ENCODE data around the gene ARAP1.

ARAP1 gene

DNA sequence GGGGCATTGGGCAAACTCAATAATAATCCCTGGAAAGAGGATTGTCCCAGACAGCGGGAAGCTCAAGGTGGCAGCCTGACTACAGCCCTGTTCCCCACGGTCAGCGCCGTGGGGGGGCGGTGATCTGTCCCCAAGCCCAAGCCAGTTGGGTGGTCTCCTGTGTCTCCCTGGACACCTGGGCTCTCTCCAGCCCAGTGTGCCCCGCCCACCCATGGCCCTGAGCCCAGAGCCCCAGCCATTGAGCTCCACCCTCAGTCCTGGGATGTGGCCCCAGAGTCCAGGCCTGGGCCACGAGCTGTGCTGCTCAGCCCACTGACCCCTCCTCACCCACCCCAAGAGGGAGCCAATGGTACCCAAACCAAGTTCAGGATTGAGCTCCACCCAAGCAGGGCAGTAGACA lies 50.1 kb downstream of the ARAP1 start:
- no peak for DNase-seq

DNA sequence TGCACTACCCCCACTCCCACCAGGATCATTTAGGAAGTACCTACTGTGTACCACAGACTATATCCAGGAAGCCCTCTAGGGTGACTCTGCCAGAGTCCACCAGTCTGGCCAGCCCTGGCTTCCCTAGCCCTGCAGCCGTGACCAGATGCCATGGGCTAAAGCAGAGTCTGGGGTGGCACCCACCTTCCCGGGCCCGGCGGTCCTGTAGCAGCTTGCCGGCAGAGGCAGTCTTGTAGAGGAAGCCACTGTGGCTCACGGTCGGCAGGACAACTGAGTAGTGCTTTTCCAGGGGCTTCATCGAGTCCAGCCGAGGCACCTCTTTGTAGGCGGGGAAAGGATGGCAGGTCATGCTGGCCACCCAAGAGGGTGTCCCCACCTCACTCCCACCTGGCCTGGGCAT lies 50.7 kb downstream of the ARAP1 start:
- DNase-seq: no peak

GRCh38 chr11:72700146-72700545 lies 52.1 kb downstream of the ARAP1 start:
- no peak for DNase-seq

- no peak for DNase-seq
Measured at GRCh38 chr11:72697814-72698213, 54.4 kb downstream of the ARAP1 start.

DNA sequence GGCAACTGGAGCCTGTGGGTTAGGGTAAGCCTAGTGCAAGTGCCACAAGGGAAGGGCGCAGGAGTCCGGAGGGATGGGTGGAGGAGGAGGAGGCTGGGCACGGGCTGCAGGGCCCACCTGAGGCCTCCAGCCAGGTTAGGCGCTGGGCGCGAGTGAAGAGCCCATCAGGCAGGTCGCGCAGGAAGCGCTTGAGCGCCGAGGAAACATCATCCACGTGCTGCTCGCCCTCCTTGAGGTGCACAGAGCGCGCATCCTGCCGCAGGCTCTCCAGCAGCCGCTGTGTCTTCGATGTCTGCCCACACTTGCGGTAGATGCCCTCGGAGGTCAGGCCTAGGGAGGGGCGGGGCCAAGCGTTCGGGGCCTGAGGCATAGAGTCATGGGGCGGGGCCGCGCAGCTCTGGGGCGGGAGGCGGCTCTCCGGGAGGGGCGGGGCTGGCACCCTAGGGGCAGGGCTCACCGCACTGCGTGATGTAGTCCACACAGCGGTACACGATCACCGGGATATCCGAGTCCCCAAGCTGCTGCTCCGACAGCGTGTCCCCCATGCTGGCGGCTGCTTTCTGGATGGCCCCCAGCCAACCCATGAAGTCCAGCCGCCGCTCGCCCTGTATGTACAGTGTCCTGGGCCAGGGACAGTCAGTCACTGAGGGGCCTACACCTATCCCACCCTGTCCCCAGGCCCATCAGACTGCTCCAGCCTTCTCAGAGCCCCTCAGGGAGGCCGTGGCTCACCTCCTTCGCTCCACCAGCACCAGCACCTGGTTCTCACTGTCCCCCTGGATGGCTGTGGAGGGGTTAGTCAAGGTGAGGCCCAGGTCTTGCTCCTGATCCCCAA lies 55.1 kb downstream of the ARAP1 start:
- no peak for DNase-seq

GRCh38 chr11:72695354-72695753 lies 56.9 kb downstream of the ARAP1 start:
- no peak for DNase-seq

DNA sequence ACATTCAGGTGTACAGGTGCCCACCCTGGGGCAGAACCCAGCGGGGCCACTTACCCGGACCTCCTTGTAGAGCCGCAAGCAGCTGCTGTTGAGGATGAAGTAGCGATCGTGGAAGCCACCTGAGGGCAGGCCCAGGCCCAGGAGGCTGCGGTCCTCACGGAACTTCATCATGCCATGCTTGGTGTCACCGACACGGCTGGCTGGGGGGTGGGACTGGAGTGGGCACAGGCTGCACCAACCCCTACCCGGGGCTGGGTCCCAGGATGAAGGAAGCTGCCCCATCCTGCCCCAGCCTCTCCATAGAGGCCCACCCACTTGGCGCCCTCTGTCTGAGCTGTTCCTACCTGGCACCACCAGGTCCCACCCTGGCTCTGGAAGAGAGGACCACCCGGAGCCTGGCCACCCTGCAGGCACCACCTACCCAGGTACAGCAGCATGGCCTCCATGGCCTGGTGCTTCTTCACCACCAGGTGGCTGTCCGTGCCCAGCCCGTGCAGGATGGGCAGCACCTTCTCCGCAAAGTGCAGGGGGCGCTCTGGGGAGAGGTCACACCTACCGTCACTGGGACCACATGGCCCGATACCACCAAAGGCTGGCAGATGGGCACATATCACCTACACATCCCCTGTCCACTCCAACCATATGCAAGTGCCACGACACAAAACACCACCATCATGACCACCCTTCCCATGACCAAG lies 58.8 kb downstream of the ARAP1 start:
- no peak for DNase-seq

DNA sequence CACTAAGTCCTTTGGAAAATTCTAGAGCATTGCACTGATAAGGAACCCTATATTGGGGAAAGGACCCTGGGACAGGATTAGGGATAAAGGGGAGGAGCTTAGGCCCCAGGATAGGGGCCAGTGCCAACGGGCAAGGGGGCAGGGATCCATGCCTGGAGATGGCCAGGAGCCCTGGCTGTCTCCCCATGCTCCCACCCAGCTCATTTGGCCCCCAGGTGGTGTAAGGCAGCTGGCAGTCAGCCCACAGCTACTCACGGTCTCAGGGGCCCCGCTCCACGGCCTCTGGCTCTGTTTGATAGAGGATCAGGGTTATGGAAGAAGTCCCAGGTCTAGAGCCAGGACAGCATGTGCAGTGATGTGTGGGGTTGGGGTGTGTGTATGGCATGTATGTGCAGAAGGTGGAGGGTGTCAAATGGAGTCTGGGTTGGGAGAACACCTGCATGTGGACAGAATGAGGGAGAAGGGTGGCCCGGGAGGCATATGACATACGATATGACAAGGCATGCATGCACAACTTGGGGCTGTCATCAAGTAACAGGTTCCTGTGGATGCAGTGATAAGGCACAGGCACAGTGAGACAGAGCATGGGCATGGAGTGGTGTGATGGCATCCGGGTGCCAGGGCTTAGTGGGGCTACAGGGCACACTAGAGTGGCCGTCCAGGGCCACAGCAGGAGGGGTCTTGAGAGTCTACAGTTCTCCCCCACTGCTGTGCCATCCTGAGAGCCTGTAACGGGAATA lies 59.5 kb downstream of the ARAP1 start:
- DNase-seq: no peak

- no peak for DNase-seq
Measured at GRCh38 chr11:72690166-72690565, 62.0 kb downstream of the ARAP1 start.

DNA sequence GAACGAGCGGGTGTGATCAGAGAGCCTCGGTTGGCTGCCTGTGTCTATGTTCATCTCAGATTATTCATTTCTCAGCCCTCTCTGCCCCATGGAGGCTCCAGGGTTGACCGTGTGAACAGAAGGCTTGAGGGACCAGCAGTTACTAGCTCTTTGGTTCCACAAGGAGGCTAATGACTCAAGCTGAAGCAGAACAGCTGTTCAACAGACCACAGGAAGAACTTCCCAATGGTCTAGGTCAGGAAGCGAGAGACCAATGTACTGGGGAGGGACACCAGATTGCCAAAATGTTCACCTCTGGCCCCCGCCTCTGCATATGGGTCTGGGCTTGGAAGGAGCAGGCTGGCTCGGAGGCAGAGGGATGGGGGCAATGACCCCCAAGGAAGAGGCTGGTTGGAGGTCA lies 63.3 kb downstream of the ARAP1 start:
- DNase-seq: no peak

- DNase-seq: no peak
Measured at GRCh38 chr11:72688486-72688885, 63.7 kb downstream of the ARAP1 start.

DNA sequence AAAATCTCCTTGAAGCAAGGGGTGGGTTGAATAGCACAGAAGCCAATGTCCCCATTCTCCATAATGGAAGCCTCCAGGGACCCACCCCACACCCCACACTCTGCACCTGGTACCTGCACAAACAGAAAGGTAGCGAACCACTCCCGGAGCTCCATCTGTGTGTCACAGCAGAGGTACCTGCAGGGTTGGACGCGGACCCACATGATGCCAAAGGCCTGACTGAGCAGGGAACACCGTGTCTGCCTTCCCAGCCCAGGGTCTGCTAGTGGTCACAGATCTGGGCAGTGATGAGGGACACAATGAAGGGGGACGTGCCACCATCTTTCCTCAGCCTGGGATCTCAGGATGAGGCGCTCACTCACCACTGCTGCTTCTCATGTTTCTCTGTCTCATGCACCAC lies 64.9 kb downstream of the ARAP1 start:
- DNase-seq: no peak

- DNase-seq: no peak
Measured at GRCh38 chr11:72686639-72687220, 65.5 kb downstream of the ARAP1 start.

- DNase-seq: no peak
Measured at GRCh38 chr11:72685560-72686480, 66.4 kb downstream of the ARAP1 start.

DNA sequence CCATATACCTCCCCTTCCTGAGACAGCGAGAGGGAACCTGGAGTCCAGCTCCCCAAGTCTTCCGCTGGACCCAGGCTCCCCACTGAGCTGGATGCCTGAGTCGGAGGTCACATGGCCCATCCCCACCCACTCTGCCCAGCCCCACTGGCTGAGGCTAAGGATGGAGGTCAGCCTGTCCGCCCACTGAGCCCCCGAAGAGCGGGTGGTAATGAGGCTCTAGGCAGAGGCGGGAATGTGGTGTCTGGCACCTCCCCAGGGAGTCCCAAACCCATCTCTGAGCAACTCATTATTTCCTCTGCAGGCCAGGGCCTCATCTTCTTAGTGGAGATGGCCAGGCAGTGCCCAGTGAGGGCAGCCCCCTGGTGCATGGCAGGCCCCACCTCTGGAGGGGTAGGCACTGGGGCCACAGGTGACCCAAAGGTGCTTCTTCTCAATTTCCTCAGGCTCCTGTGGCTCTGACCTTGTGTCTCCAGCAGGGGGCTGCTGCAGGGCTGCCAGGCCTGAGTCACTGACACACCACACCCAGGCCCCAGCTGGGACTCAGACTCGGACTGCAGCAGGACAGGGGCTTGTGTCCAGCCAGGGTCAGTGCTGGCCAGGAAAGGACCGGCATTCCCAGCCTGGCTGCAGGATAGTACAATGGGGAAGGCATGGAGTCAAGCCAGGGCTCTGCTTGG lies 67.8 kb downstream of the ARAP1 start:
- DNase-seq: no peak

DNA sequence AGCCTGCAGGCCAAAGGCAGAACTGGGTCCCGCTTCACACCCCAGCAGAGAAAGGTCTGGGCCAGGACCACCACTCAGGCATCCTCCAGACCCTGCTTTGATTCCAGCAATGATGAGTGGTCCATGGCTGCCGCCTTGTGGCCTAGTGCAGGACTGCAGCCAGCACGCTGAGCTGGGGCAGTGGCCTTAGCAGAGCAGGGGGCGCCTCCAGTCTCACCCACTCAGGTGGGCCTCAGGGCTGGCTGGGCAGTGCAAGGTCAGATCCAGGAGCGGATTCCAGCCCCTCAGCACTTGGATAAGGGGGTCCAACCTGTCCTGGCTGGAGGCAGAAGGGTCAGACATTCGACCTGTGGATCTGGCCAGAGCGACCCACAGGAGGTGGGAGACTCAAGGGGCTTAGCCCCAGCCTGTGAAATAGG lies 68.4 kb downstream of the ARAP1 start:
- no peak for DNase-seq

GRCh38 chr11:72682858-72683243 lies 69.4 kb downstream of the ARAP1 start:
- no peak for DNase-seq

GRCh38 chr11:72682238-72682857 lies 69.9 kb downstream of the ARAP1 start:
- no peak for DNase-seq

GRCh38 chr11:72681226-72682153 lies 70.7 kb downstream of the ARAP1 start:
- no peak for DNase-seq

GRCh38 chr11:72680624-72681158 lies 71.5 kb downstream of the ARAP1 start:
- DNase-seq: no peak
